ENCODE results near the gene FGG.

The FGG gene

GRCh38 chr4:154559494-154560418 is 52.7 kb downstream of the FGG start:
- TF ChIP-seq CTCF (IDR thresholded peaks at IDR 0.05; ENCODE audit: low read depth, low read length, missing control alignments): peak; percentile 57
- peak; percentile 18 for DNase-seq (ENCODE audit: low read depth)
- H3K4me3 ChIP-seq (ENCODE audit: low read depth, low read length): no peak overlapping the region

- no peak for DNase-seq (ENCODE audit: low read depth)
- no peak overlapping the region for H3K4me3 ChIP-seq (ENCODE audit: low read depth, low read length)
- TF ChIP-seq CTCF (IDR thresholded peaks at IDR 0.05; ENCODE audit: low read depth, low read length, missing control alignments): no peak
These were observed 53.3 kb downstream of the FGG start for GRCh38 chr4:154559141-154559493.

Measured in GM12864 (cell line).